ENCODE results near the gene MED12.

- TF ChIP-seq CTCF (IDR thresholded peaks at IDR 0.05; ENCODE audit: low read depth, low read length) (no peak), EZH2phosphoT487 (IDR thresholded peaks at IDR 0.05; ENCODE audit: low read depth) (no peak)
Measured at GRCh38 chrX:71166461-71166860, 48.1 kb downstream of the MED12 start.

Measured in OCI-LY3 (cell line).